NK-92 treated with Interleukin-12 subunit alpha and Interleukin-12 subunit beta, amount 100 ng/mL, for 24 hours (cell line): ENCODE results near the gene EEF1G.
"Not testable (repeated sequence)": the region's sequence is repeated elsewhere in the genome, so short reads cannot be mapped to it uniquely, and the experiment has no call there.

ENCODE experiments used
- DNase-seq: peaks from one replicate; lab custom pipeline; 2025; lab: John Stamatoyannopoulos, UW

Gene EEF1G, protein sequence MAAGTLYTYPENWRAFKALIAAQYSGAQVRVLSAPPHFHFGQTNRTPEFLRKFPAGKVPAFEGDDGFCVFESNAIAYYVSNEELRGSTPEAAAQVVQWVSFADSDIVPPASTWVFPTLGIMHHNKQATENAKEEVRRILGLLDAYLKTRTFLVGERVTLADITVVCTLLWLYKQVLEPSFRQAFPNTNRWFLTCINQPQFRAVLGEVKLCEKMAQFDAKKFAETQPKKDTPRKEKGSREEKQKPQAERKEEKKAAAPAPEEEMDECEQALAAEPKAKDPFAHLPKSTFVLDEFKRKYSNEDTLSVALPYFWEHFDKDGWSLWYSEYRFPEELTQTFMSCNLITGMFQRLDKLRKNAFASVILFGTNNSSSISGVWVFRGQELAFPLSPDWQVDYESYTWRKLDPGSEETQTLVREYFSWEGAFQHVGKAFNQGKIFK

DNA sequence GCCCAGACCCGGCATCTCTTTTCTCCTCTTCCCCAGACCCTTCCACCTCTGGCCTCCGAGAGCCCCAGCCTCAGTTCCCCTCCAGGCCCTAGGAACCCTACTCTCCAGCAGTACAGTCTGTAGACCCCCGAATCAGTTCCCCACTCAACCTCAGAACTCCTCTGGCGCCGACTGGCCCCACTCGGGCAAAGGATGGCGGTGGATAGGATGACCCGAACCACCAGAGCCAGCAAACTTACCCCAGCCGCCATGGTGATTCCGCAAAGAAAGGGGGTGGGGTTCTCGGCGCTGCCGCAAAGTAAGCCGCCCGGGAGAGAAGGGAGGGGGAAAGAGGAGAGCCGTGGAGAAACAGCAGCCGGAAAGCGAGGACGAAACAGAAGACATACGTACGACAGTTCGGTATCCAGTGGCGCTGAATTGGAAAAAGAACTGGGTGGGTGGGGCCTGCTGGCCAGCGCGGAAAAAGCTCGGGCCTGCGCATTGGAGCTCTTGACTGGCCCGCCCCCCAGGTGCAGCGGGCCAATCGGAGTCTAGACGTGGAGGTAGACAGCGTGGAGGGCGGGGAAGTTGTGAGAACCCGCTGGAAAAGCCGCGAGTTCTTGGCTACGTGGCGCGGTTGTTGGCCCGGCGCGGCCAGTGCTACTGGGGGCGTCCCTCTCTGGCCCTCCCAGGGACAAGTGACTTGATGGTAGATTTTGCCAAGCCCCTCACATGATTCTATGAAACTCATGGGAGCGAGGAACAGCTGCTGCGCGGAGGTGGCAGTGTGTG, at the start of gene EEF1G:
Gene EEF1G, minus strand, starts transcription at position 300 of the 771 bp plus-strand sequence. Its CDS starts 49 bp downstream, at position 251.
- peak; percentile 98 for DNase-seq

DNA sequence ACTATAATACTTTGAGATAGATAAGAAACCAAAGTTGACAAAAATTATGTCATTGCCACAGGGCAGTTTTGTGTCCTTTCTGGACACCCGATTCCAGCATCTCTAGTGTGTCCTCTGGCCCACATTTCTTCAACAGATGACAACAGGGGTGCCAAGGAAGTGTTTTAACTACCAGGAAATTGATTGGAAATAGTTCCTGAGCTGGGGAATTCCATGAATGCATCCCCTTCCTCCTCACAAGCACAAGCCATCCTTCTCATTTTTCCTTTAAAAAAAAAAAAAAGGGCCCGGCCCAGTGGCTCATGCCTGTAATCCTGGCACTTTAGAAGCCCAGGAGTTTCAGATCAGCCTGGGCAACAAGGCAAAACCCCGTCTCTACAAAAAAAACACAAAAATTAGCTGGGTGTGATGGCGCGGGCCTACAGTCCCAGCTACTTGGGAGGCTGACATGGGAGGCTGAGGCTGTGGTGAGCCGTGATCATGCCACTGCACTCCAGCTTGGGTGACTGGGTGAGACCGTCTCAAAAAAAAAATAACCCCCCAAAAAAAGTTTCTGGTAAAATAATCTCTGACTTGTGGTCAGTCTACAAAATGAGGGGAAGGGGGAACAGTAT, 48.9 kb upstream of the EEF1G start:
- no peak for DNase-seq

DNA sequence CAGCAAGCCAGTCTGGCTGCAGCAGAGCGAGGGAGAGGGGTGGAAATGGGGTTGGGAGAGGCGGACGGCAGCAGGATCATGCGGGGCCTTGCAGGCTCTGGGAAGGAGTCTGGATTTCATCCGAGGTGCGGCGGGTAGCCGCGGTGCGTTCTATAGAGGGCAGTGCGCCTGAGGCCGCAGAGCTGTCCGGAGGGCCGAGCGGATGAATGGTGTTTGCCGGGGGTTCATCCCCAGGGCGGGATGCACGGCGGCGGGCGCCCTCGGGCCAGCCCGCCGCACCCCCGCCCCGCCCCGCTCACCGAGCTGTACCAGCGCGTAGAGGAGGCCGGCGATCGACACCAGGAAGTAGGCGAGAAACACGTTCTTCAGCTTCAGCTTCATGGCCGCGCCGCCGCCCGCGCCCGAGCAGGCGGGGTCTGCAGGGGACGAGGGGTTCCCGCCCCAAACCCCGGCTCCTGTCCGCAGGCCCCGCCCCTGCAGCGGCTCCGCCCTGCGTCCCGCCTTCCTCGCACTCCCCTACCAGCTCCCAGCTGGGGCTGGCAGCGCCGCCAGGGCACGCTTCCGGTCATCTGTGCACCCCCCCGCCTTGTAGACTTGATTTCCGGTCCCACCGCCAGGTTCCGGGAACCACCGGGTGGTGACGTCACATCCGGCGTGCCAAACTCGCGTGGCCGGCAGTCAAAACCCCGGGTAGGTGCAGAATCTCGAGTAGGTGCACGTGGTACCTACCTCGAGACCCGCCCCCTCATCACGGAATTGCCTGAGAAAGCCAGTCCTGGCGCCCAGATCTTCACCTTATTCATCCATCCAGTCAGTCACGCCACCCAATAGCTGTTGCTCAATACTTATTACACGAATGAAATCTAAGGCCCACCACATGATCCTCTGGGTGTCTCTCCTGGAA, 48.1 kb upstream of the EEF1G start, which contains the start of gene B3GAT3:
Gene B3GAT3, minus strand, starts transcription at position 420 of the 904 bp plus-strand sequence. Its CDS starts 39 bp downstream, at position 381.
- peak; percentile 99 for DNase-seq

DNA sequence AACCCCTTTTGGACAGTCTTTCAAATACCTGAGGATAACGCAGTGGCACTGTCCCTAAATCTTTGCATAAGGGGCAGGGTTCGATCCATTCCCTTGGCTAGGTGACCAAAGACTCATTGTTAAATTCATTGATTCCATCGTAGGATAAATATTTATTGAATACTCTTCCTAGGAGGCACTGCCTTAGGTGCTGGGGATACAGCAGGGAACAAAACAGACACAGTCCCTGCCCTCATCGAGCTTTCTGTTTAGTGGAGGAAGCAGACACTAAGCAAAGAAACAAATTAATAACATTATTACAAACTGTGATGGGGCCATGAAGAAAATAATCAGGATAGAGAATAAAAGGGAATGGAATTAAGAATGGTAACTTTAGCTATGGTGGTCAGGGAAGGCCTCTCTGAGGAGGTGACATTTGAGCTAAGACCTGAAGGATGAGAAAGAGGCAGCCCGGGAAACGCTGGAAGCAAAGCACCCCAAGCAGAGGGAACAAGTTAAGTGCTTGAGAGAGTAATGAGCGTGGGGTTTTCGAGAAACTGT, 47.4 kb upstream of the EEF1G start:
- no peak for DNase-seq

DNA sequence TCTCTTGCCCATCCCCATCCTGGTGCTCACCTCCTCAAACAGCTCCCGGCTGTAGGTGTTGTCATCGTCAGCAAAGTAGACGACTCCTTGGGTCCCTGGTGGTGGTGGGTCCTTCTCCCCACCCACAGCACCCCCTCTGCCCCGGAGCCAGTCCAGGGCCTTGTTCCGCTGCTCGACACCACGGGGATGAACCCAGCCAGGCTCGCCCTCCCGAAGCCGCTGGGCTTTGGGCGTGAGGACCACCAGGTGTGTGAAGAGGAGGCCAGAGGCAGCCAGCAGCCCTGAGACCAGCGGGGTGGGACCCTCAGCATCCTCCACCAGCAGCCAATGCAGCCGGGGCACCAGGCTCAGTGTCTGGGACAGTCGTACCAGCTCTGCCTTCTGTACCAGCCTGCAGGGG, 43.3 kb upstream of the EEF1G start:
- not testable (repeated sequence) for DNase-seq

DNA sequence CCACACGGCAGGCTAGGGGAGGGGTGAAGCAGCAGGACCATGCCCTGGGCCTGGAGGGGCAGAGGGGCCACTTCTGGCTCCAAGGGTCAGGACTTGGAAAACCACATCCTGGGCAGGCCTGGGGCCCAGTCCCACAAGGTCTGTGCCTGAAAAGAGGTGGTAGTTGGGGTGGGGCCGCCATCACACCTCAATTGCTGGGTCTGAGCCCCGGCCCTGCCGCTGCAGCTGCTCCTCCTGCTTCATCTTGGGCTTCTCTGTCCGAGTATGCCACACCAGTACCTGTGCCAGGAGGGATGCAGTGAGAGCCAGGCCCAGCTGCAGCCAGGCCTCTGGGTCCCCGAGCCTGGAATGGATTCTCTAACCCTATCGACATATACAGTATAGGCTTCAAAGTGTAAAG, 41.8 kb upstream of the EEF1G start:
- DNase-seq = no peak

DNA sequence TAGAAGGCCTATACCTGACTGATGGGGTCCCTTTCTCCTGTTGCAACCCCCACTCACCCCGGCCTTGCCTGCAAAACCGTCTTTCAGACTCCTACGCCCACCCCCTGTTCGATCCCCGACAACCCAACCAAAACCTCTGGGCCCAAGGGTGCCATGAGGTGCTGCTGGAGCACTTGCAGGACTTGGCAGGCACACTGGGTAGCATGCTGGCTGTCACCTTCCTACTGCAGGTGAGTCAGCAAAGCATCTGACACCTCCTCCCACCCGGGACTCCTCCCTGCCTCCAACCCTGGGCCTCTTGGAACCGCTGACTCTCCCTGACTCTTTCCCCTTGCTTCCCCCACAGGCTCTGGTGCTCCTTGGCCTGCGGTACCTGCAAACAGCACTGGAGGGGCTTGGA, 40.6 kb upstream of the EEF1G start:
- peak; percentile 35 for DNase-seq

DNA sequence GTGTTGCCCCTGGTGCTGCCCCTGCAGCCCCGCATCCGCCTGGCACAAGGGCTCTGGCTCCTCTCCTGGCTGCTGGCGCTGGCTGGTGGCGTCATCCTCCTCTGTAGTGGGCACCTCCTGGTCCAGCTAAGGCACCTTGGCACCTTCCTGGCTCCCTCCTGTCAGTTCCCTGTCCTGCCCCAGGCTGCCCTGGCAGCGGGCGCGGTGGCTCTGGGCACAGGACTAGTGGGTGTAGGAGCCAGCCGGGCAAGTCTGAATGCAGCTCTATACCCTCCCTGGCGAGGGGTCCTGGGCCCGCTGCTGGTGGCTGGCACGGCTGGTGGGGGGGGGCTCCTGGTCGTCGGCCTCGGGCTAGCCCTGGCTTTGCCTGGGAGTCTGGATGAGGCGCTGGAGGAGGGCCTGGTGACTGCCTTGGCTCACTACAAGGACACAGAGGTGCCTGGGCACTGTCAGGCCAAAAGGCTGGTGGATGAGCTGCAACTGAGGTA, 39.6 kb upstream of the EEF1G start:
- DNase-seq = no peak

DNA sequence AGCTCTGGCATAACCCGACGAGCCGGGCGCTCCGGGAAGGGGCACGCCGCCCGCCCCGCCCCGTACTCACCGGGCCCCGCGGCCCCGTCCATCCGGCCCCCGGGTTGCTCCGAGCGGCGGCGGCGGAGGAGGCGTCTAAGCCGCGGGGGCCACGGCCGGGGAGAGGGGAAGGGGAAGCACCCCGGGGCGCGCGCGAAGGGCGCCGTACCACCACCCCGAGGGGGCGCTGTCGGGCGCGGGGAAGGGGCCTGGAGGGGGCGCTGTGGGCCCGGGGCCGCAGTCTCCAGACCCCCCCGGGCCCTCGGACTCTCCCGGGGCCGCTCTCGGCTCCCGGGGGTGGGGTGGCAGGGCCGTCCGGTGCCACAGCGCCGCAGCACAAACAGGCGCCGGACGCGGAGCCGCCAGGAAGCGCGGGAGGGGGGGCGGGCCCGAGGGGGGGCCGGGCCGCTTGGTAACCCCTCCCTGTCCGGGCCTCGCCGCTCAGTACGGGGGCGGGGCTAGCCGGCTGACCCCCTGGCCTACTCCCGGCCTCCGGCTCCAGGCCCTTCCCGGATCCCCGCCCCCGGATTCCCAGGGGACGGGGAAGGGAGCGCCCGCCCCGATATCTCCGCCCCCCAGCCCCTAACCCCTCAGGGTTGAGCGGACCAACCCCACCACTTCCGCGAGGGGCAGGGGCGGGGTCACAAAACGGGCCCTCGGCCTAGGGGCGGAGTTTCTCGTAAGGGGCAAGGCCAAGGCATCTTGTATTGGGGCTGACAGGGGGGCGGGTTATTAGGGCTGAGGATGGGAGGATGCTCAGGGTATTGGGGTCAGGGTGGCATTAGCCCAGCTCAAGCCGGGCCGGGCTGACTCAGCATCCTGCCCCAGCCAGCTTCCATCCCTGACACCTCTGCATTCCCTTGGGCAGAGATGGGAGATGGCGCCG, 38.9 kb upstream of the EEF1G start, which contains the start of the genes EML3 and ROM1:
Gene EML3, minus strand, starts transcription at position 410 of the 925 bp plus-strand sequence. Its CDS starts 318 bp downstream, at position 92.
Gene ROM1, plus strand, starts transcription at position 892 of the 925 bp plus-strand sequence. Its CDS starts 25 bp downstream, at position 917.
- DNase-seq = peak; percentile 90

DNA sequence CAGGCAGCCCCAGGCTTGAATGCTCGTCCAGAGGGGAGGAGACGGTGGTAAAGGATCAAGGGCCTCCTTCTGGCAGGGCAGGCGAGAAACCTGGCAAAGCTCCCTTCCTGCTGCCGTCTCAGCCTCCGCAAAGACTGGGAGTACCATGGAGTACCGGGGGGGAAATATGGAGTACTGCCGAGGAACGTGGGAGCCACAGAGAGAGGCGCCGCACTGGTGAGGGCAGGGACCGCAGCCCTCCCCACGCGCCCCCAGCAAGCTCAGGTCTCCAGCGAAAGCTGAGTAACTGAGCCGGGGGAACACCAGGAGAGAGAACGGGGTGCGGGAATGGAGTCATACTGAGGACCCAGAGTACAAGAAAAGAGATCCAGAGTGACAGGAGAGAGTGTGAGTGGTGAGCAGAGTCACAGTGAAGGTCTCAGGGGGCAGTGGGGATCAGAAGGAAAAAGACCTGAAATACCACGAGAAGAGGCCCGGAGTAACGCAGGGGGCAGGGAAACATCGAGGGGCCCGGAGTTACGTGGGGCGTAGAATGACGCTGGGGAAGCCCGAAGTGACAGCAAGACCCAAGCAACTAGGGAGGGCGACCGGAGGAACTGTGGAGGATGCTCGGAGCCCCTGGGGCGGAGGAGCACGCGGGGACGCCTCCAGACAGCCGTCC, 38.1 kb upstream of the EEF1G start:
- DNase-seq = no peak

DNA sequence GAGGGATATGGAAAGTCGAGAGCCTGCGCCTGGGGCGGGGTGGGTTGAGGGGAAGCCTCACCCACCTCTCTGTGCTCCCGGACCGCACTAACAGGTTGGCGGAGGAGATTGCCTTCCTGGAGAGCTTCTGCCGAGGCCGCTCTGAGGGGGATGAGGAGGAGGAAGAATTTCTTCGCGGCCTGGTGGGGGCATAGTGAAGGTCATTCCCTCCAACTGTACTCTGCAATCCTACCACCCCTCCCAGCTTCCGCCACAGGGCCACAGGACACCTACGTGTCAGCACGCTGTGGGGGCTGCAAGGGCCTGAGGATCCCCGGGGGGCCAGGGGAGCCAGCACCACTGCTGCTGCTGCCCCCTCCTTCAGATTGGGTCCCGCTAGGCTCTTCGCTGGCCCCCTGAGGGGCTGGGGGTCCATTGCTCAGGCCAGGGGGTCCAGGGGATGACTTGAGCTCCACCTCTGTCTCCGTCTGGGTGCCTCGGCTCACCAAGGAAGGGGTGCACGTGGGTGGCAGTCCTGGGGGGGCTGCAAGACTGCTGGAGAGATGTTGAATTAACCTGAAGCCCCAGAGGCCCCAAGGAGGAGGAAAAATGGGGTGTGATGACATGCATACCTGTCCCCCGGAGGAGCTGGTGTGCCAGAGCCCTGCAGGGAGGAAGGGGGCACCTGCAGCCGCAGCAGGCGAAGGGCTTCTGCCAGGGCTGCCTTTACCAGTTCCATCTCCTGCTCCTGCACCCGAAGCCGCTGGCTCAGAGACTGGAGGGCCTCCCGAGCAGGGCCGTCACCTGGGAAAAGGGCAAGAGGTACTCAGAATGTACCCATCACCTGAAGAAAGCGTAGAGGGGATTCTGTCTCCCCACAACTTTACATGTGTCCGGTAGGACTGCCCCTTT, 37.4 kb upstream of the EEF1G start:
- DNase-seq = no peak

DNA sequence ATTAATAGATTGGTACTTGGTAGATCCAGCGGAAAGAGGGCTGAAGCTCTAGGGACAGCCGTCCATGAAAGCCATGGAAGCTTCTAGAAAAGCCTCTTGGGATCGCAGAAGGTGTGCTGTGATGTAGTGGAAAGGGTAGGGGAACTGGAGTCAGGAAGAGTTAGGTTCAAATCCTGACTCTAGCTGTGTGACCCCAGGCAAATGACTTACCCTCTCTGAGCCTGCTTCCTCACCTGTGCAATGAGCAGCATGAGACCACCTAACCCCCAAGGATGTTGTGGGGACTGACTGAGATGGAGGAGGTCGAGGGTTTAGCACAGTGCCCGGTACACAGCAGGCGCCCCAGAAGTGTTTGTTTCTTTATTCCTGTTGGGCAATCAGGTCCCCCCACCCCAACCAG, 36.7 kb upstream of the EEF1G start:
- DNase-seq = no peak

DNA sequence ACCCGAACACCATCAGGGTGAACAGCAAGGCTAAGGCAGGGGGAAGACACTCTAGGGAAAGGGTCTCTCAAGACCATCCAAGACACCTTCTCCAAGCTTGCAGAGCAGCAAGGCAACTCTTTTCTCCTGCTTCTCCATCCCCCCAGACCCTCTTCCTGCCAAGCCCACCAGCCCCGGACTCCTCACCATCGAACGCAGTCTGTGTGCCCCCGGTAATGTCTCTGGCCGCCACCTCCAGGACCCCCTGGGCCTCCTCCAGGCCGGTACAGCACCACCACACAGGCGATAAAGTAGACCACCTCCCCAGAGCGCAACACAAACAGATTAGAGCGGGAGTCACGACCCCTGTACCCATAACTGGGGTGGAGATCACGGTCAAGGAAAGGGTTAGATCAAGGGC, 35.1 kb upstream of the EEF1G start:
- DNase-seq = no peak

DNA sequence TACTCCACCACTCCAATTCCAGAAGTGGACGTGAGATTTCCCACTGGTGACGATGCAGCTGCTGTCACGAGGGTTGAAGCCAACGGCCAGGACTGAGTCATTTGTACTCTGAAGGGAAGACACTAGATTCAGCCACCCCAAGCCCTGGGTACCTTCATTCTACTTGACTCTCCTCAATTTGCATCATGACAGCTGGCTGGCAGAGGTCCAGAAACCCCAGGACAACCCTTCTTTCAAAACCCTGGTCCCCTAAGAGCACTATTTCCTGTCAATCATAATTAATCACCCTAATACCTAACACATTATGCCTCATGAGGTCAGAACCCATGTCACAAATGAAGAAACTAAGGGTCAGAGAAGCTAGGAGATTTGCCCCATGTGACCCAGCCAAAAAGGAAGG, 34.0 kb upstream of the EEF1G start:
- DNase-seq = no peak

DNA sequence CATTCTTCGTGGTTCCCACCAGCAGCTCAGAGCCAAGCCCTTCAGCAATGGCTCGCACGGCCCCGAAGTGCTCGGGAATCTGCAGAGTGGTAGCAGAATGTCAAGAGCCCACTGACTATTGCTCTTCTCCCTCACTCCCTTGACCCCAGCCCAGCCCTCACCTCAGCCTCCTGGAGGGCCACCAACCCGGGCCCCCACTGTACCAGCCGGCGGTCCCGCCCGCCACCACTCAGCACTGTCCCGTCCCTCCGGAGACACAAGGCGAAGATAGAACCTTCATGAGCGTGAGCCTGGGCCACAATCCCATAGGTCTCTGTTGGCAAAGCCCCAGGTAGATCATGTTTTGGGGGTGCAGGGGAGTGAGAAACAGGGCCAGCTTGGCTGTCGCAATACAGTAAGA, 32.2 kb upstream of the EEF1G start:
- DNase-seq = no peak

DNA sequence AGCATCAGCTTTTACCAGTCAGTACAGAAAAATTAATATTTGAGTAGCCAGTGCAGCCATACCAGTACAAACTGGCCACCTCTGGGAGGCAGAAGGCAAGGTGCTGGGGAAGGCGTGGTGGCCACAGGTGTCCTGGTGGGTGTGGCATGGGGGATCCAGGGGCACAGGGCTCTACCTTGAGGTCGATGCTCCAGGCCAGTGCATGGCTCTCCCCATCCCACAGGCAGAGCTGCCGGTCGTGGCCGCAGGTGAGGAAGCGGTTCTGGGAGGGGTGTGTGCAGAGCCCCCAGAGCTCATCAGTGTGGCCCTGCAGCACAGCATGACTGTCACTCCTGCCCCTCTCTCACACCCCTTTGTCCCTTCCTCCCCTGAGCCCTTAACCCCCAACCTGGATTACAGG, 31.8 kb upstream of the EEF1G start:
- no peak for DNase-seq

DNA sequence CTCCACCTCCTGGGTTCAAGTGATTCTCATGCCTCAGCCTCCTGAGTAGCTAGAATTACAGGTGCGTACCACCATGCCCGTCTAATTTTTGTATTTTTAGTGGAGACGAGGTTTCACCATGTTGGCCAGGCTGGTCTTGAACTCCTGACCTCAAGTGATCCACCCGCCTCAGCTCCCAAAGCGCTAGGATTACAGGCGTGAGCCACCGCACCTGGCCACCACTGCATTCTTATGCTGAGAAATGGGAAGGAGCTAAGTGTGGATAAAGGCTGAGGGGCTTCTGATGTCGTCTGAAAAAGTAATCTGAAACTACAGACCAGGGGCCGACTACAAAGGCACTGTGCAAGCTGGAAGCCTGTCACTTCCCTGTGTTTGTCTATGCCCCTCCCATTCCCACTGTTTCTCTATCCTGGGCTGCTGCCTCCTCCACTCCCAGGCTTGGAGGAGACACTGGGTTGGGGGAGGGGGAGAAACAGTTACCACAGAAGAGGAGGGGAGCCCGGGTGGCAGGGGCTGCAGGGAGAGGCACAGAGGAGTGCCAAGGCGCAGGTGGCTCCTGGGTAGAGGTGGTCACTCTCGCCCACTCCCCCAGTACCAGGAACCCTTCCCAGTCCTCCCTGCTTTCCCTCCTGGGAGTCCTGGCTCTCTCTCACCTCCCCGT, 30.9 kb upstream of the EEF1G start:
- no peak for DNase-seq
